ENCODE data around the gene CHRNE.

CHRNE gene

DNA sequence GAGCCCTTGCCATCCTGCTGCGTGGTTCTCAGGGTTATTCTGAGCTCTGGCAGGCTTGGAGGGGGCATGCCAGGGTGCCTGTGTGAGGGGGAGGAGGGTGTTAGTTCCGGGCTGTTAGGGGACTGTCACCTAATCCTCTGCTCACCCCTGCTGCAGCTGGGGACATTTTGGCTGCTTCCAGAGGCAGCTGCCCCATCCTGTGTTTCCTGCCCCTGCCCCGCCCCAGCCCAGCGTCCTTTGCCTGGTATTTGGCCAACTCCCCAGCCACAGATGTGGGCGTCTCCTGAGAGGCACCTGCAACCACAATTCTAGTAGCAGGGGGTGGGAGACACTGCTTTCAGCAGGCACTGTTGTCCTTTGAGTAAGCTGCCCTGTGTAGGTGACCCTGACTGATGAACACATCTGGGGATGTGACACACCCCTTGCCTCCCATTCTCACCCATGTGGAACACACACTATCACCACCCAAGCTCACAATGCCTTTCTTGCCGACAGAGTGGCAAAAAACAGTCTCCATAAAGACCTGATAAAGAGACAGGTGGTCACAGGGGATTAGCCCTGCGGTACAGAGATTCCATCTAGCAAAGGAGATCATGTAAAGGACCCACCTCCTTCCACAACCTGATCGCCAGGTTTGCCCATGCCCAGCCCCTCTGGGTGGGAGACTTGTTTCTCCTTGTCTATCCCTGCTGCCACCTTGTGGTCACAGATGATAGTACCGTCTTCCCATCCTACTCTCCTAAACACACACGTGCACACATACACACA is at the start of gene CHRNE:
Gene CHRNE (minus strand): TSS at position 48 of the 768 bp plus-strand sequence. CDS start 35 bp downstream, at position 13.
- TF ChIP-seq GATA3 (IDR thresholded peaks at IDR 0.05; ENCODE audit: low read depth, low read length): no peak
- TF ChIP-seq GATA2 (IDR thresholded peaks at IDR 0.05; ENCODE audit: low read depth, low read length): no peak

DNA sequence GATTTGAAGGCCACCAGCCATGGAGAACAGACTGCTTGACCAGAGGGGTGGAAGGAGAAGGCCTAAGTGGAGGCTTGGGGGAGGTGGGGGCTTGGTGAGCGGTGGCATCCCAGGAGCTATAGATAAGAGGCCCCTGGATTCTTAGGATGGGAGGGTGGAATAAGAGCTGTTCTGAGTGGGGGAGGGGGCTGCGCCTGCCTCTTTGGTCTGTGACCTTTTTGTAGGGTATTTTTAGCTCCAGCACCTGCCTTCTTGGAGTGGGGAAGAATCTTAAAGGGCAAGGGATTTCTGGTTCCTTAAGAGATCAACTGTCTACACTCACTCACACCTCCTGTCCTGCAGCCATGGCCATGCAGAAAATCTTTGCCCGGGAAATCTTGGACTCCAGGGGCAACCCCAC is 48.6 kb upstream of the CHRNE start:
- TF ChIP-seq GATA3 (IDR thresholded peaks at IDR 0.05; ENCODE audit: low read depth, low read length): no peak
- no peak for TF ChIP-seq GATA2 (IDR thresholded peaks at IDR 0.05; ENCODE audit: low read depth, low read length)

- TF ChIP-seq GATA2 (IDR thresholded peaks at IDR 0.05; ENCODE audit: low read depth, low read length) (no peak), GATA3 (IDR thresholded peaks at IDR 0.05; ENCODE audit: low read depth, low read length) (no peak)
These were observed 47.9 kb upstream of the CHRNE start, which contains the start of gene ENO3 for GRCh38 chr17:4950746-4951204. TSS of gene ENO3 (plus strand) at chr17:4951119. CDS start at chr17:4951830, 711 bp downstream.

DNA sequence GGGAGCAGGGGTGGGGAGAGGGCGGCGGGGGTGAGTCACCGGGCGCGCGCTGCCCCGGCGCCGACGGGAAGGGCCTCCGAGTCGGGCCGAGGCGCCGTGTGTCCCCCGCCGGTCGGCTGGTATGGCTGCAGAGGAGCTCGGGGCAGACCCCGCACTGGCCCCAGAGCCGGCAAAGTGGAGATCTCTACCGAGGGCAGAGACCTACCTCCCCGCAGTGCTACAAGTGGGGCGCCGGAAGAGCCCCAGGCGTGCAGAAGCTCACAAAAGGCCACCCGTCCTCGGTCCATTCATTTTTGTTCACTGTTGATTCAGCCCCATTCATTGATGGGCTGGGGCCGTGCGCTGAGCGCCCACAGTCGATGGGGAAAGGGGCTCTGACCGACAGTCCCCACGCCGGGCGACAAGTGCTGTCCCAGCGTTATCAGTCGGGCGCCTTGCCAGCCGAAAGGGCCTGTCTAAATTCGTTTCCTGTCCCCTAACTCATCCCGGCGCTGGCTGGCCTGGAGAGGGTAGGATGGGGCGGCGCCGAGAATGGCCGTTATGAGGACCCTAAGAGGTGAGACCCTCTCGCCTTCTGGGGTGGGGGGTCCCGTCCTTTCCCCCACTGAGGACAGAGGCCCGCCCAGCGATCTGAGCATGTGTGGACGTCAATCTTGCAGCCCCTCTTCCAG is 47.3 kb upstream of the CHRNE start:
- TF ChIP-seq GATA3 (IDR thresholded peaks at IDR 0.05; ENCODE audit: low read depth, low read length) (no peak), GATA2 (IDR thresholded peaks at IDR 0.05; ENCODE audit: low read depth, low read length) (peak; percentile 85)

DNA sequence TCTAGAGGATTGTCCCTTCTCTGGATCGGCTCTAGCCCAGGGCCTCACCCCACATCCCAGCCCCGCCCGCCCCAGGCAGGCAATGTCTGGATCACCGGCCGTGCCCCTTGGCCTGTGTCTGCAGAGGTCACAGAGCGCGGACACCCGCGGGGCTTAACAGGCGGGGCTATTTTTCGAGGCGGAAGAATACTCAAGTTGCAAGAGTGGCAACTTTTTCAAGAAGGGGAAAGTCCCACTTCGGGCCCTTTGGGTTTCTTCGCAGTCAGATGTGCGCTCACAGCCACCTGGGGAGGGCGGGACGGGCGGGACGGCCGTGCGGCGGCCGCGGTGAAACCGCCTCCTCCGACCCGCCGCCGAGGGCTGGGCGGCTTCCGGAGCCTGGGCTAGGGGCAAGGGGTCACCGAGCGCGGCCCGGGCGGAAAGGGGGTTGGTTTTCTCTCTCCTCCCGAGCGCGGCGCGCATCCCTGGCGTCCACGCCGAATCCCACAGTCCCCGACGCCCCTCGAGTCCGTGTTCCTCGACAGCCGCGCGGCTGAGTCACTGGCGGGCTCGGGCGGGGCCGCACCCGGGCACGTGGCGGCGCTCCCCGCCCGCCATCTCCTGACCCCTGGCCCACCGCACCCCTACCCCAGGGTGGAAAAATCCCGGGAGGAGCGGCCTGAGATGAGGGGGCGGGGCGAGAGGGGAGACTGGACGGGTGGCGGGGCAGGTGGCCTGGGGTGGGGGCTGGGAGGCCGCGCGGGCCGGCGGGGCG is 46.6 kb upstream of the CHRNE start:
- TF ChIP-seq GATA2 (IDR thresholded peaks at IDR 0.05; ENCODE audit: low read depth, low read length) (no peak), GATA3 (IDR thresholded peaks at IDR 0.05; ENCODE audit: low read depth, low read length) (no peak)

DNA sequence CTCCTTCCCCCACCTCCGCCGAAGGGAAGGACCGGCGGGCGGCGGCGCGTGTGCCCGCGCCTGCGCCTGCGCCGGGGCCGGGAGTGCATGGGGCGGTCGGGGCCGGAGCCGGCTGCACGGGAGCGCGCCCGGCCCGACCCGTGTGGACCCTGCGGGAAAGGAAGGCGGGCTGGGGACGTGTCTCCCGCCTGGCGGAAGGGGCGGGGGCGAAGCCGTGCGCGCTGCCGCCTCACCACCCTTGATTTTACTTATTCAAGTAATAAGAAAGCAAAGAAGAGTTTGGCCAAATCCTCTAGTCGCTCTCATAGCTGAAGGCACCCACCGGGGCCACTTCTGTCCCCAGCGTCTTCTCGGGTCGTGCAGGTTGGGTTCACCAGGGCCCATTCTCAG is 46.0 kb upstream of the CHRNE start:
- no peak for TF ChIP-seq GATA2 (IDR thresholded peaks at IDR 0.05; ENCODE audit: low read depth, low read length)
- no peak for TF ChIP-seq GATA3 (IDR thresholded peaks at IDR 0.05; ENCODE audit: low read depth, low read length)

DNA sequence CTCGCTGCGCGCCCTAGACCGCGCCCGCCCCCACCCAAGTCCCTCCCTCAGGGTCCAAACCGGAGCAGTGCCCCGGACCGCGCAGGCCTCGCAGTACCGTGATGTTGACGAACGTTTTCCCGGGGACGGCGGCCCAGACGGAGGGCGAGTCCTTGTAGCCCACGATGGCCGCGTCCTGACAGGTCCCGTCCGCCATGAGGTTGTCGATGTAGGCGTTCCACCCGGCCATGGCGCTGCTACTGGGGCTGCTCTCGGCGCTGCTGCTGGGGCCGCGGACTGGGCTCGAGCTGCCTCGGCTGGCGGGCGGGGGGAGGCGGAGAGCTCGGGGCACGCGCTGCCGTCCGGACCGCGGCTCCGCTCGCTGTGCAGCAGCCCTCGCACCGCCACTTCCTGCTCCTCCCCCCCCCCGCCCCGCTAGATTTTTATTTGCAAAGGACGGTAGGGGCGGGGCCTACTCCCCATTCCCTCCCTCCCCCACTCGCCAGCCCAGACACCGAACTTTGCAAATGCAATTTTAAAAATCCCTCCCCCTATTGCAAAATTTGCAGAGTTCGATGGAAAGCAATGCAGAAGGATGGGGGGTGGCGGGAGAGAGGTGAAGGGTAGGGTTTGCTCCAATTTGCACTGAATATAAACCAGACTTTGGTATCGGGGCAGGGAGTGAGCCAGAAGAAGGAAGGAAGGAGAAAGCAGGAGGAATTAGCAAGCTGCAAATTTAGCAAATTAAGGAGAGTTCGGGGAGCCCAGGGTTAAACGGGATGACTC is 45.5 kb upstream of the CHRNE start, which contains the start of gene PFN1:
Gene PFN1 (minus strand): TSS at position 365 of the 765 bp plus-strand sequence. CDS start 136 bp downstream, at position 229.
- no peak for TF ChIP-seq GATA2 (IDR thresholded peaks at IDR 0.05; ENCODE audit: low read depth, low read length)
- no peak for TF ChIP-seq GATA3 (IDR thresholded peaks at IDR 0.05; ENCODE audit: low read depth, low read length)

GRCh38 chr17:4947411-4948165 is 44.7 kb upstream of the CHRNE start:
- TF ChIP-seq GATA3 (IDR thresholded peaks at IDR 0.05; ENCODE audit: low read depth, low read length) (no peak), GATA2 (IDR thresholded peaks at IDR 0.05; ENCODE audit: low read depth, low read length) (no peak)

DNA sequence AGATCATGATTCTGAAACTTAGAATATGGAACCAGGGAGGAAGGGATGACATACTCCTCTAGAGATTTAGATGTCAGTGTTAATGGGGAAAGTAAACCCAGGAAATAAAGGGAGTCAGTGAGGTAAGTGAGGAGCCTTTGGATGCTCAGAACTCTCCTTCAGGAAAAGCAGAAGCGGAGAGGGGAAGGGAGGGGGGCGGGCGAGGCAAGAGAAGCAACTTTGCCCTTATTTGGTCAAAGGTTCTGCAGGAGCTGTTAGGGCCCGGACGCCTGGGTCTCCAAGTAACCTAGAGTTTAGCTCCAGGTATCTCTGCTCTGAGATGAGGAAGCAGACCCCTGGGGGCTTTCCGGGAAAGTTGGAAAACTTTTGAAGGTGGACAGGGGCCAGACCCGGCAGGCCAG is 44.1 kb upstream of the CHRNE start:
- TF ChIP-seq GATA2 (IDR thresholded peaks at IDR 0.05; ENCODE audit: low read depth, low read length): no peak
- no peak for TF ChIP-seq GATA3 (IDR thresholded peaks at IDR 0.05; ENCODE audit: low read depth, low read length)

GRCh38 chr17:4946312-4946976 is 43.5 kb upstream of the CHRNE start:
- TF ChIP-seq GATA2 (IDR thresholded peaks at IDR 0.05; ENCODE audit: low read depth, low read length) (no peak), GATA3 (IDR thresholded peaks at IDR 0.05; ENCODE audit: low read depth, low read length) (no peak)

DNA sequence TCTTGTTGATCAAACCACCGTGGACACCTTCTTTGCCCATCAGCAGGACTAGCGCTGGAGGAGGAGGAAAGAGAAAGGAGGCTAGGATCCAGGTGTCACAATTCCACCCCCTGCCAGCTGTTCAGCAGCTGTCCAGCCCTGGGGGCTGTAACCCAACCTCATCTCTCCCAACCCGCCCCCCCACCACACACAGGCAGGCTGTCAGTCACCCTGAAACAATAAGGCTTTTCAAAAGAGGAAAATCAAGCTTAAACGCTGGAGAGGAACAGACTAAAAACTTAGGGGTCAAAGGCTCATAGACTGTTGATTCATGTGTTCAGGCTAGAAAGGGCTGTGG is 43.0 kb upstream of the CHRNE start:
- TF ChIP-seq GATA2 (IDR thresholded peaks at IDR 0.05; ENCODE audit: low read depth, low read length) (no peak), GATA3 (IDR thresholded peaks at IDR 0.05; ENCODE audit: low read depth, low read length) (no peak)

- TF ChIP-seq GATA3 (IDR thresholded peaks at IDR 0.05; ENCODE audit: low read depth, low read length) (no peak), GATA2 (IDR thresholded peaks at IDR 0.05; ENCODE audit: low read depth, low read length) (no peak)
These were observed 42.5 kb upstream of the CHRNE start for GRCh38 chr17:4945176-4945943.
